ENCODE data around the gene SEMA4G.

Gene SEMA4G

GRCh38 chr10:100986952-100987684, 17.8 kb downstream of the SEMA4G start, which contains the start of the genes MRPL43 and TWNK:
Gene MRPL43, minus strand, starts transcription at chr10:100987497. Its CDS starts 54 bp downstream, at chr10:100987443.
Gene TWNK, plus strand, starts transcription at chr10:100987543. Its CDS starts 668 bp downstream, at chr10:100988211.
- H3K4me1 ChIP-seq (ENCODE audit: control extremely low read depth in 1 of 4, control insufficient read depth in 4 of 4, insufficient read depth in 4 of 4, low read length in 3 of 4), result peaks cover 4 to 36% (median 25%) of the 10 kb centered on the region in 4 experiments
- CTCF ChIA-PET, result interaction anchor here (1.1 to 23.7 kb wide), 6 partner anchors 10 to 43 kb away, joined by 3 to 311 read pairs (median 12); partner anchors contain the start of genes LZTS2 and SEMA4G
- DNase-seq, result peak; percentile 73 to 83 (median 82)
- H3K9me3 ChIP-seq (ENCODE audit: control extremely low read depth in 1 of 5, control insufficient read depth in 4 of 5, insufficient read depth in 2 of 5, low read depth in 1 of 5, low read length in 4 of 5), result no peaks in the 10 kb centered on the region
- no peaks in the 10 kb centered on the region for H3K27me3 ChIP-seq (replicated peaks in 2 of 5; ENCODE audit: control insufficient read depth in 4 of 5, insufficient read depth in 5 of 5, low read length in 4 of 5)
- POLR2A ChIA-PET, result interaction anchor here (0.6 to 1.2 kb wide), 2 partner anchors 12 to 72 kb away, joined by 3 read pairs; partner anchors contain the start of gene LZTS2
- under 1% methylated on average over 70 of the region's 75 CpGs for WGBS (ENCODE audit: insufficient coverage)
- H3K36me3 ChIP-seq (ENCODE audit: control insufficient read depth in 4 of 4, insufficient read depth in 4 of 4, low read length in 3 of 4), result peaks cover 11 to 48% (median 36%) of the 10 kb centered on the region in 4 experiments
- H3K27ac ChIP-seq (ENCODE audit: insufficient read depth in 1 of 2, low read depth in 1 of 2, low read length in 2 of 2, poor library complexity in 1 of 2, severe bottlenecking in 2 of 2), result peak within 1 kb of the TSS in 1 of 2 experiments; percentile 76
- peak within 1 kb of the TSS; percentile 65 to 98 (median 93) for H3K4me3 ChIP-seq (ENCODE audit: control insufficient read depth in 1 of 7, extremely low read depth in 1 of 7, insufficient read depth in 4 of 7, low read depth in 2 of 7, low read length in 6 of 7)

DNA sequence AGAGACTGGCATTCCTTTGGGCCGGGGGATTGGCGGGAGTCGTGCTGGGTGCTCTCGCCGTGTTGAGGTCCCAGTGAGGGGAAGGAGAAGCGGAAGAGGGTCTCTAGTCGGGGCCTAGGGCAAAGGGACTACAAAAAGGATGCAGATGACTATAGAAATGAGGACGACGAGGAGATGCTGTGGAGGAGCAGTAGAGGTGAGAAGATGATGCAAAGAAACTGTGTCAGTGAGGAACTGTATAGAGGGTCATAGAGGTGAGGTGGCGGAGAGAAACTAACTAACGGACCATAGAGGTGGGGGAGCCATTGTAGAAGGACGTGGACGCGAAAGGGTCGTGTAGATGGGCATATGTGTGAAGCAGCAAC, 18.4 kb downstream of the SEMA4G start:
- H3K4me1 ChIP-seq (ENCODE audit: control extremely low read depth in 1 of 4, control insufficient read depth in 4 of 4, insufficient read depth in 4 of 4, low read length in 3 of 4), result peaks cover 4 to 36% (median 25%) of the 10 kb centered on the region in 4 experiments
- CTCF ChIA-PET, result interaction anchor here (1.8 to 23.7 kb wide), 4 partner anchors 10 to 42 kb away, joined by 5 to 311 read pairs (median 26); partner anchors contain the start of gene LZTS2
- DNase-seq, result no peak
- POLR2A ChIA-PET, result interaction anchor here (1.2 kb wide), 1 partner anchor 12 kb away, joined by 3 read pairs; the partner anchor contains the start of gene LZTS2
- no peaks in the 10 kb centered on the region for H3K27me3 ChIP-seq (replicated peaks in 2 of 5; ENCODE audit: control insufficient read depth in 4 of 5, insufficient read depth in 5 of 5, low read length in 4 of 5)
- H3K4me3 ChIP-seq (ENCODE audit: control insufficient read depth in 1 of 7, extremely low read depth in 1 of 7, insufficient read depth in 4 of 7, low read depth in 2 of 7, low read length in 6 of 7), result peak overlapping the region; percentile 65 to 98 (median 93)
- H3K9me3 ChIP-seq (ENCODE audit: control extremely low read depth in 1 of 5, control insufficient read depth in 4 of 5, insufficient read depth in 2 of 5, low read depth in 1 of 5, low read length in 4 of 5), result no peaks in the 10 kb centered on the region
- peak overlapping the region in 1 of 2 experiments; percentile 76 for H3K27ac ChIP-seq (ENCODE audit: insufficient read depth in 1 of 2, low read depth in 1 of 2, low read length in 2 of 2, poor library complexity in 1 of 2, severe bottlenecking in 2 of 2)
- WGBS (ENCODE audit: insufficient coverage), result 3% methylated on average over 15 of the region's 15 CpGs
- peaks cover 11 to 50% (median 37%) of the 10 kb centered on the region in 4 experiments for H3K36me3 ChIP-seq (ENCODE audit: control insufficient read depth in 4 of 4, insufficient read depth in 4 of 4, low read length in 3 of 4)

DNA sequence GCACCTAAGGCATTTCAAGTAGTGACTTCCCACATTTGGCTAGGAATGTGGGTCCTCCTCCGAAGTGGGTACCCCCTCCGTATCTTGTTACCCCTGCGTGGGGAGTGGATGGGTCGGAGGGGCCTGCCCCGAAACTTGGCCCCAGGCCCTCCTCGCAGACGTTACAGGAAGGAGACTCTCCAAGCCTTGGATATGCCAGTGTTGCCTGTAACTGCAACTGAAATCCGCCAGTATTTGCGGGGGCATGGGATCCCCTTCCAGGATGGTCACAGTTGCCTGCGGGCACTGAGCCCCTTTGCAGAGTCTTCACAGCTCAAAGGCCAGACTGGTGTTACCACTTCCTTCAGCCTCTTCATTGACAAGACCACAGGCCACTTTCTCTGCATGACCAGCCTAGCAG, 18.9 kb downstream of the SEMA4G start:
- peaks cover 13 to 51% (median 36%) of the 10 kb centered on the region in 4 experiments for H3K36me3 ChIP-seq (ENCODE audit: control insufficient read depth in 4 of 4, insufficient read depth in 4 of 4, low read length in 3 of 4)
- DNase-seq, result no peak
- peak overlapping the region in 1 of 2 experiments; percentile 76 for H3K27ac ChIP-seq (ENCODE audit: insufficient read depth in 1 of 2, low read depth in 1 of 2, low read length in 2 of 2, poor library complexity in 1 of 2, severe bottlenecking in 2 of 2)
- H3K9me3 ChIP-seq (ENCODE audit: control extremely low read depth in 1 of 5, control insufficient read depth in 4 of 5, insufficient read depth in 2 of 5, low read depth in 1 of 5, low read length in 4 of 5), result no peaks in the 10 kb centered on the region
- WGBS (ENCODE audit: insufficient coverage), result 75% methylated on average over 10 of the region's 10 CpGs
- peaks cover 4 to 36% (median 25%) of the 10 kb centered on the region in 4 experiments for H3K4me1 ChIP-seq (ENCODE audit: control extremely low read depth in 1 of 4, control insufficient read depth in 4 of 4, insufficient read depth in 4 of 4, low read length in 3 of 4)
- ChIA-PET CTCF (interaction anchor here (0.7 to 23.7 kb wide), 4 partner anchors 9 to 29 kb away, joined by 3 to 311 read pairs (median 98); partner anchors contain the start of gene LZTS2), POLR2A (no interaction called here)
- H3K27me3 ChIP-seq (replicated peaks in 2 of 5; ENCODE audit: control insufficient read depth in 4 of 5, insufficient read depth in 5 of 5, low read length in 4 of 5), result no peaks in the 10 kb centered on the region
- H3K4me3 ChIP-seq (ENCODE audit: control insufficient read depth in 1 of 7, extremely low read depth in 1 of 7, insufficient read depth in 4 of 7, low read depth in 2 of 7, low read length in 6 of 7), result peak overlapping the region; percentile 65 to 98 (median 93)

- no peak overlapping the region for H3K4me3 ChIP-seq (ENCODE audit: control insufficient read depth in 1 of 7, extremely low read depth in 1 of 7, insufficient read depth in 4 of 7, low read depth in 2 of 7, low read length in 6 of 7)
- peaks cover 16 to 56% (median 40%) of the 10 kb centered on the region in 4 experiments for H3K36me3 ChIP-seq (ENCODE audit: control insufficient read depth in 4 of 4, insufficient read depth in 4 of 4, low read length in 3 of 4)
- WGBS (ENCODE audit: insufficient coverage), result 97% methylated on average over 21 of the region's 21 CpGs
These were observed 19.8 kb downstream of the SEMA4G start for GRCh38 chr10:100989088-100989487.

DNA sequence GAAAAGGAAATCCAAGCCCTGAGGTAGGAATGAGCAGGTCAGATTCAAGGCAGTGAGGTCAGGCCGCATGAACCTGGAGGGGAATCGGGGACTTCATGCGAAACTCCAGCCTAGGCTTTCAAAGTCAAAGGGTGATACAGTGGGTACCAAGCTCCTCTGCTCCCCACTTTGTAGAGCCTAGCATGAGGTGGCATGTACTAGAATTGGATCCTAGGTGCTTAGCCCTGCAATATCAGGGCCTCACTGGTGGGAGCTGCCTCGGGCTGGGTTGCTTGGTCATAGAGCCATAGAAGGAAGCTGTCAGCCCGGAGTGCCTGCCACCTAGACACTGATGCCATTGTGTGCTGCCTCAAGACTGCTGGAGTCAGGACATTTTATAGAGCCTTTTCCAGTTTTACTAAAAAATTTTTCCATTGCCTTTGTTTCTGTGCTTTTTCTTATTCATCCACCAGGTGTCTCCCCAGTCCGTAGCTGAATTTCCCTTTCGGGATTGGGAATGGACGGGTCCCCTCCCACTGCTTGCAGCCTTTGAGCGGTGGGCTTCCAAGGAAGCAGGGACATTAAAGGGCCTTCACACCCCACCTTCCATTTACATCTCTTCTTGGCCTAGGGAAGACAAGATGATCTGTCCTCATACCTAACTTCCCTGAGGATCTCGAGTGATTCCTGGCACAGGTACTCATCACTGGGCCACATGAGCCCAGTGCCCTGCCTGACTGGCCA, 24.8 kb downstream of the SEMA4G start:
- Histone ChIP-seq H3K4me3 (ENCODE audit: control insufficient read depth in 1 of 7, extremely low read depth in 1 of 7, insufficient read depth in 4 of 7, low read depth in 2 of 7, low read length in 6 of 7) (no peak overlapping the region), H3K4me1 (ENCODE audit: control extremely low read depth in 1 of 4, control insufficient read depth in 4 of 4, insufficient read depth in 4 of 4, low read length in 3 of 4) (peaks cover 0 to 42% (median 28%) of the 10 kb centered on the region in 4 experiments), H3K9me3 (ENCODE audit: control extremely low read depth in 1 of 5, control insufficient read depth in 4 of 5, insufficient read depth in 2 of 5, low read depth in 1 of 5, low read length in 4 of 5) (no peaks in the 10 kb centered on the region), H3K36me3 (ENCODE audit: control insufficient read depth in 4 of 4, insufficient read depth in 4 of 4, low read length in 3 of 4) (peaks cover 16 to 51% (median 36%) of the 10 kb centered on the region in 4 experiments), H3K27me3 (replicated peaks in 2 of 5; ENCODE audit: control insufficient read depth in 4 of 5, insufficient read depth in 5 of 5, low read length in 4 of 5) (no peaks in the 10 kb centered on the region), H3K27ac (ENCODE audit: insufficient read depth in 1 of 2, low read depth in 1 of 2, low read length in 2 of 2, poor library complexity in 1 of 2, severe bottlenecking in 2 of 2) (no peak overlapping the region)
- WGBS (ENCODE audit: insufficient coverage), result 74% methylated on average over 7 of the region's 10 CpGs
- no peak for DNase-seq
- CTCF ChIA-PET, result interaction anchor here (1.0 to 23.7 kb wide), 8 partner anchors 10 to 58 kb away, joined by 3 to 311 read pairs (median 4); no protein-coding TSS in a partner anchor
- POLR2A ChIA-PET, result no interaction called here

More at GRCh38 chr10:100989088-100989487, 19.8 kb downstream of the SEMA4G start:
- Histone ChIP-seq H3K9me3 (ENCODE audit: control extremely low read depth in 1 of 5, control insufficient read depth in 4 of 5, insufficient read depth in 2 of 5, low read depth in 1 of 5, low read length in 4 of 5) (no peaks in the 10 kb centered on the region), H3K4me1 (ENCODE audit: control extremely low read depth in 1 of 4, control insufficient read depth in 4 of 4, insufficient read depth in 4 of 4, low read length in 3 of 4) (peaks cover 4 to 36% (median 25%) of the 10 kb centered on the region in 4 experiments), H3K27ac (ENCODE audit: insufficient read depth in 1 of 2, low read depth in 1 of 2, low read length in 2 of 2, poor library complexity in 1 of 2, severe bottlenecking in 2 of 2) (no peak overlapping the region), H3K27me3 (replicated peaks in 2 of 5; ENCODE audit: control insufficient read depth in 4 of 5, insufficient read depth in 5 of 5, low read length in 4 of 5) (no peaks in the 10 kb centered on the region)
- CTCF ChIA-PET, result interaction anchor here (0.6 to 23.7 kb wide), 5 partner anchors 8 to 28 kb away, joined by 3 to 311 read pairs (median 44); partner anchors contain the start of genes LZTS2 and SEMA4G
- POLR2A ChIA-PET, result no interaction called here
- DNase-seq, result no peak

DNA sequence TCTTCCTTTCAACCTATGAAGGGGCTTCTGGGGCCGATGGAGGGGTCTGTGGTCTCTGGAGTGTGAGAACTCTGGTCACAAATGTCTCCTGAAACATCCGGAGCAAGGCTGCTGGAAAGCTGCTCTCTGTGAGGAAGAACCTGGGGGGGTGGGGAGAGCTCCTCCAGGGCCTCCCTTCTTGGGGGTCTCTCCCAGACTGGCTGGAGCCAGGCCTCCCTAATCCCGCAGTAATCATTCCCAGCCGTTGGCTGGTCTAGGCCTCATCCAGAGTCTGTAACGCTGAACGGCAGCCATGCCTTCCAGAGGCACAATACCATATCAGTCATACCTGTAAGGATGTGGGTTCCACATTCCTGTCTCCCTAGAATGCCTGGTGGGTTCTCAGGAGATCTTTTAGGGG, 25.9 kb downstream of the SEMA4G start:
- ChIA-PET CTCF (interaction anchor here (1.3 to 23.7 kb wide), 5 partner anchors 8 to 48 kb away, joined by 3 to 311 read pairs (median 44); partner anchors contain the start of genes MRPL43 and TWNK), POLR2A (no interaction called here)
- H3K9me3 ChIP-seq (ENCODE audit: control extremely low read depth in 1 of 5, control insufficient read depth in 4 of 5, insufficient read depth in 2 of 5, low read depth in 1 of 5, low read length in 4 of 5), result no peaks in the 10 kb centered on the region
- no peak overlapping the region for H3K27ac ChIP-seq (ENCODE audit: insufficient read depth in 1 of 2, low read depth in 1 of 2, low read length in 2 of 2, poor library complexity in 1 of 2, severe bottlenecking in 2 of 2)
- no peak for DNase-seq
- peaks cover 16 to 42% (median 27%) of the 10 kb centered on the region in 4 experiments for H3K36me3 ChIP-seq (ENCODE audit: control insufficient read depth in 4 of 4, insufficient read depth in 4 of 4, low read length in 3 of 4)
- WGBS (ENCODE audit: insufficient coverage), result 93% methylated on average over 4 of the region's 6 CpGs
- peaks cover 0 to 37% (median 28%) of the 10 kb centered on the region in 4 experiments for H3K4me1 ChIP-seq (ENCODE audit: control extremely low read depth in 1 of 4, control insufficient read depth in 4 of 4, insufficient read depth in 4 of 4, low read length in 3 of 4)
- no peak overlapping the region for H3K4me3 ChIP-seq (ENCODE audit: control insufficient read depth in 1 of 7, extremely low read depth in 1 of 7, insufficient read depth in 4 of 7, low read depth in 2 of 7, low read length in 6 of 7)
- no peaks in the 10 kb centered on the region for H3K27me3 ChIP-seq (replicated peaks in 2 of 5; ENCODE audit: control insufficient read depth in 4 of 5, insufficient read depth in 5 of 5, low read length in 4 of 5)

Measured in common myeloid progenitor, CD34-positive (primary cell).